GM12892 (cell line): ENCODE measurements around the gene SLC37A1.

Experiments
- POLR2A ChIP-seq: IDR thresholded peaks from 2 replicates; pipeline ENCODE4 v1.6.1; 2011; ENCODE audit warnings: low read depth, low read length, control low read depth
- POLR2AphosphoS5 ChIP-seq: IDR thresholded peaks from 2 replicates; pipeline ENCODE4 v1.6.1; 2011; ENCODE audit warnings: low read depth, low read length, control low read depth
- TAF1 ChIP-seq: IDR thresholded peaks from 2 replicates; pipeline ENCODE4 v1.6.1; 2011; ENCODE audit warnings: low read depth, mild to moderate bottlenecking, control low read depth, low read length, borderline replicate concordance

DNA sequence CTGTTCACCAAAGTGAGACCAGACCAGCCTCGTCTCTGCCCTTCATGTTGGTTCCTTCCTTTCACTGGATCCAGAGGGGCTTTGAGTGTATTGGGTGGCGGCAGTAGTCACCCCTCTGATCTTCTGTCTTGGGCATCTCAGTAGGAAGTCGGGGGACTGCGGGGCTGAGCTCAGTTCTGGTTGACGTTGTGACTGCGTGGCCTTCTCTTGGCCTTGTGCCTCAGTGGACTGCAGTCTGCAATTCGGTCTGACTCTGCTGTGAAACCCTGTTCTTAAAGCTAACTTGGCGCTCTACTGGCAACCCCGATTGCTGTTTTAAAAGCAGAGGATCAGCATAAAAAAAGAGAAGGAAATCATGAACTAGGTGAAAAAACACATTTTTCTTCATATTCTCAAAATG lies 56.7 kb downstream of the SLC37A1 start:
- no peak for TF ChIP-seq POLR2A
- TF ChIP-seq TAF1 = no peak
- TF ChIP-seq POLR2AphosphoS5 = no peak
